ENCODE data around the gene REXO2. TPM values are rescaled to one million over a fixed set of nuclear protein-coding genes. Genes with fewer than 3 reads are reported as not detected.

The REXO2 gene
- total and polyA plus RNA-seq, 2 of the 4 experiments (the other 2 are of a cell fraction) = 179 to 255 TPM

DNA sequence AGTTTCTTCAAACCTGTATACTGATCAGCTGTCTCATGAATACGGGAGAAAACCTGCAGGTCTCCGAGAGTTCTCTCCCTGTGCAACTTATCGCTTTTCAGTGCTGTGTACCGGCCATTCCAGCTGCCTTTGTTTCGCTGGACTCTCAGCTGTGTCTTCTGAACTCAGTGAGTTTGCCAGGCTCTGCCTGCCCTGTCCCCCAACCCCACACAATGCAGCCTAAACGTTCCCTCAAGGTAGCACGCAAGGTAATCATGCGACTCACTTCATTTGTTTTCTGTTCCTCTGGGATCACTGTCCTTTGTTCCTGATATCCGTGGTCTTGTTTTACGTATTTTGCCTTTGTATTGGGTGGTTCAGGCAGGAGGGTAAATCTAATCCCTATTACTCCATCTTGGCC lies 25.3 kb upstream of the REXO2 start:
- Histone ChIP-seq H3K79me1 (ENCODE audit: low read depth in 1 of 2, low read length in 2 of 2) (peaks cover 0 to 7% of the 10 kb centered on the region in 2 experiments; a peak in 2 of 4 replicates), H4K20me1 (ENCODE audit: insufficient read depth, low read length) (no peaks in the 10 kb centered on the region), H2AK5ac (ENCODE audit: low read depth, low read length) (no peak overlapping the region), H3K14ac (replicated peaks; ENCODE audit: low read depth, low read length) (no peak overlapping the region), H2BK120ac (ENCODE audit: low read depth, low read length) (no peak overlapping the region), H4K8ac (ENCODE audit: low read depth in 2 of 2, low read length in 2 of 2) (no peak overlapping the region), H3K9ac (ENCODE audit: low read depth, low read length) (no peak overlapping the region), H3K9me3 (ENCODE audit: control insufficient read depth, insufficient read depth, low read length) (no peaks in the 10 kb centered on the region), H3K36me3 (ENCODE audit: control insufficient read depth, insufficient read depth, low read length) (peaks cover 20% of the 10 kb centered on the region), H3K4me1 (ENCODE audit: control insufficient read depth, insufficient read depth, low read length) (no peaks in the 10 kb centered on the region; the same call in 1 of the 2 replicates), H2BK15ac (ENCODE audit: low read depth, low read length) (no peak overlapping the region), H3K23ac (ENCODE audit: low read depth, low read length) (no peak overlapping the region), H4K5ac (ENCODE audit: low read depth, low read length) (no peak overlapping the region), H3K4me3 (ENCODE audit: insufficient read depth, low read depth, low read length) (no peak overlapping the region), H3K27me3 (ENCODE audit: control insufficient read depth, insufficient read depth, low read length) (no peaks in the 10 kb centered on the region), H3K4me2 (ENCODE audit: low read depth, low read length) (no peak overlapping the region), H3K18ac (ENCODE audit: low read depth, low read length) (no peak overlapping the region), H2BK5ac (ENCODE audit: low read depth, low read length, poor library complexity, severe bottlenecking) (no peak overlapping the region), H2BK20ac (ENCODE audit: low read depth, low read length) (no peak overlapping the region), H2AK9ac (replicated peaks; ENCODE audit: low read depth, low read length, poor library complexity) (no peak overlapping the region), H3K27ac (ENCODE audit: insufficient read depth, low read length) (no peak overlapping the region), H3K4ac (ENCODE audit: low read depth, low read length) (no peak overlapping the region), H3K56ac (ENCODE audit: extremely low read depth, insufficient read depth, low read length) (no peak overlapping the region), H3K9me1 (ENCODE audit: insufficient read depth, low read length) (peaks cover 2% of the 10 kb centered on the region; the same call in 1 of the 2 replicates), H4K91ac (ENCODE audit: insufficient read depth, low read depth, low read length) (no peak overlapping the region), H2AFZ (replicated peaks; ENCODE audit: low read length, poor library complexity) (no peak overlapping the region)
- CTCF ChIA-PET = no interaction called here
- TF ChIP-seq MXI1 (IDR thresholded peaks at IDR 0.05; ENCODE audit: borderline replicate concordance, low read depth, low read length) (no peak), RFX5 (IDR thresholded peaks at IDR 0.05; ENCODE audit: low read depth, low read length) (no peak), CEBPB (IDR thresholded peaks at IDR 0.05; ENCODE audit: low read depth, low read length) (no peak), MAFK (IDR thresholded peaks at IDR 0.05; ENCODE audit: low read depth, low read length) (no peak), MAZ (IDR thresholded peaks at IDR 0.05; ENCODE audit: borderline replicate concordance, low read depth, low read length) (no peak), CHD1 (IDR thresholded peaks at IDR 0.05; ENCODE audit: low read depth, low read length) (no peak), SMC3 (IDR thresholded peaks at IDR 0.05; ENCODE audit: low read depth, low read length) (no peak), POLR2A (IDR thresholded peaks at IDR 0.05; ENCODE audit: low read depth, low read length) (no peak), RAD21 (IDR thresholded peaks at IDR 0.05; ENCODE audit: low read length) (no peak), RCOR1 (IDR thresholded peaks at IDR 0.05; ENCODE audit: insufficient replicate concordance, low read length) (no peak), FOS (IDR thresholded peaks at IDR 0.05; ENCODE audit: low read depth, low read length) (no peak), NFE2L2 (IDR thresholded peaks at IDR 0.05; ENCODE audit: low read depth, low read length) (no peak)
- TF ChIP-seq, protein P1, sequence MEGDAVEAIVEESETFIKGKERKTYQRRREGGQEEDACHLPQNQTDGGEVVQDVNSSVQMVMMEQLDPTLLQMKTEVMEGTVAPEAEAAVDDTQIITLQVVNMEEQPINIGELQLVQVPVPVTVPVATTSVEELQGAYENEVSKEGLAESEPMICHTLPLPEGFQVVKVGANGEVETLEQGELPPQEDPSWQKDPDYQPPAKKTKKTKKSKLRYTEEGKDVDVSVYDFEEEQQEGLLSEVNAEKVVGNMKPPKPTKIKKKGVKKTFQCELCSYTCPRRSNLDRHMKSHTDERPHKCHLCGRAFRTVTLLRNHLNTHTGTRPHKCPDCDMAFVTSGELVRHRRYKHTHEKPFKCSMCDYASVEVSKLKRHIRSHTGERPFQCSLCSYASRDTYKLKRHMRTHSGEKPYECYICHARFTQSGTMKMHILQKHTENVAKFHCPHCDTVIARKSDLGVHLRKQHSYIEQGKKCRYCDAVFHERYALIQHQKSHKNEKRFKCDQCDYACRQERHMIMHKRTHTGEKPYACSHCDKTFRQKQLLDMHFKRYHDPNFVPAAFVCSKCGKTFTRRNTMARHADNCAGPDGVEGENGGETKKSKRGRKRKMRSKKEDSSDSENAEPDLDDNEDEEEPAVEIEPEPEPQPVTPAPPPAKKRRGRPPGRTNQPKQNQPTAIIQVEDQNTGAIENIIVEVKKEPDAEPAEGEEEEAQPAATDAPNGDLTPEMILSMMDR (conservative IDR thresholded peaks at IDR 0.05; ENCODE audit: low read depth, low read length) = no peak
- TF ChIP-seq, protein P2, sequence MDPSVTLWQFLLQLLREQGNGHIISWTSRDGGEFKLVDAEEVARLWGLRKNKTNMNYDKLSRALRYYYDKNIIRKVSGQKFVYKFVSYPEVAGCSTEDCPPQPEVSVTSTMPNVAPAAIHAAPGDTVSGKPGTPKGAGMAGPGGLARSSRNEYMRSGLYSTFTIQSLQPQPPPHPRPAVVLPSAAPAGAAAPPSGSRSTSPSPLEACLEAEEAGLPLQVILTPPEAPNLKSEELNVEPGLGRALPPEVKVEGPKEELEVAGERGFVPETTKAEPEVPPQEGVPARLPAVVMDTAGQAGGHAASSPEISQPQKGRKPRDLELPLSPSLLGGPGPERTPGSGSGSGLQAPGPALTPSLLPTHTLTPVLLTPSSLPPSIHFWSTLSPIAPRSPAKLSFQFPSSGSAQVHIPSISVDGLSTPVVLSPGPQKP (IDR thresholded peaks at IDR 0.05; ENCODE audit: borderline replicate concordance, low read depth, low read length) = no peak
- TF ChIP-seq, protein P3, sequence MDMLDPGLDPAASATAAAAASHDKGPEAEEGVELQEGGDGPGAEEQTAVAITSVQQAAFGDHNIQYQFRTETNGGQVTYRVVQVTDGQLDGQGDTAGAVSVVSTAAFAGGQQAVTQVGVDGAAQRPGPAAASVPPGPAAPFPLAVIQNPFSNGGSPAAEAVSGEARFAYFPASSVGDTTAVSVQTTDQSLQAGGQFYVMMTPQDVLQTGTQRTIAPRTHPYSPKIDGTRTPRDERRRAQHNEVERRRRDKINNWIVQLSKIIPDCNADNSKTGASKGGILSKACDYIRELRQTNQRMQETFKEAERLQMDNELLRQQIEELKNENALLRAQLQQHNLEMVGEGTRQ (IDR thresholded peaks at IDR 0.05; ENCODE audit: low read depth, low read length) = no peak
- DNase-seq (no peak), ATAC-seq (ENCODE audit: low read depth) (no peak)
- no TSS peak for BruUV-seq (replicated peaks)
- dilution Hi-C loops (cut with HindIII; ENCODE audit: low sequenced_read_pairs, unreplicated experiment) (no loop called here), intact Hi-C loops (cut with micrococcal nuclease) (no loop called here), in situ Hi-C loops (cut with MboI; ENCODE audit: low sequenced_read_pairs) (no loop called here)
- 93% methylated on average over 3 of the region's 10 CpGs; no CpG with 5 or more reads in 1 of the 2 experiments for WGBS, 2 experiments (ENCODE audit: extremely low coverage in 2 of 2, insufficient read length in 1 of 2)
- POLR2A ChIA-PET (ENCODE audit: unreplicated experiment) = no interaction called here
